Breast epithelium (tissue), 4 donors: ENCODE data around the gene DSN1. TPM values are rescaled to one million over a fixed set of nuclear protein-coding genes. Genes with fewer than 3 reads are reported as not detected.

Source experiments
- DNase-seq, 2 donors: peaks; one replicate each; pipeline ENCODE4 v3.0.0-alpha.2; 2019; ENCODE audit warnings: low spot score in 2 of 2
- H3K27ac ChIP-seq, 2 donors: fragments of 200-600 bp; sonication (generic) in 1 of 2; one replicate each; pipeline ENCODE4 v1.5.1; 2016 to 2019; ENCODE audit warnings: mild to moderate bottlenecking in 1 of 2
- H3K27me3 ChIP-seq, 2 donors: fragments of 200-600 bp; sonication (generic) in 1 of 2; one replicate each; pipeline versions ENCODE4 v1.5.1 to v1.6.0; 2017 to 2019; ENCODE audit warnings: control low read depth in 1 of 2, mild to moderate bottlenecking in 1 of 2
- H3K36me3 ChIP-seq: fragments of 200-600 bp; one replicate; pipeline ENCODE4 v1.5.1; 2019
- H3K4me1 ChIP-seq, 2 donors: fragments of 200-600 bp; sonication (generic); one replicate each; pipeline ENCODE4 v1.5.1; 2016 to 2019; ENCODE audit warnings: control low read depth in 1 of 2
- H3K4me3 ChIP-seq, 3 donors: fragments of 200-600 bp; sonication (generic); 1 replicate in 2 of 3; 2 replicates in 1 of 3; pipeline ENCODE4 v1.5.1; 2016 to 2019; ENCODE audit warnings: mild to moderate bottlenecking in 3 of 3, moderate library complexity in 2 of 3
- H3K9me3 ChIP-seq, 2 donors: fragments of 200-600 bp; sonication (generic) in 1 of 2; one replicate each; pipeline ENCODE4 v1.5.1; 2016 to 2019; ENCODE audit warnings: control low read depth in 1 of 2
- POLR2A ChIP-seq: fragments of 450-650 bp; IDR thresholded peaks from one replicate; pipeline ENCODE4 v1.6.1; 2016; ENCODE audit warnings: antibody characterized with exemption, mild to moderate bottlenecking, moderate library complexity
- POLR2AphosphoS5 ChIP-seq, 3 donors: sonication (generic); formaldehyde crosslinking; IDR thresholded peaks; one replicate each; pipeline ENCODE4 v1.6.1; 2017; ENCODE audit warnings: antibody characterized with exemption in 3 of 3
- intact Hi-C: fragments of 100-400 bp; cut with DNase I; formaldehyde crosslinking; loops from one replicate; pipeline ENCODE4 v1.15.1; 2023; ENCODE audit warnings: low total_unique reads
- total RNA-seq, 3 donors: library from RNA; depleted of rRNA; stranded (reverse); fragments of >200 nt; gene quantifications; one replicate each; pipeline ENCODE4 v1.1.0, GENCODE V29; 2016
- TF ChIP-seq, protein P1 (sequence below), 3 donors: fragments of 450-650 bp; IDR thresholded peaks; one replicate each; pipeline ENCODE4 v1.5.1; 2016 to 2017; ENCODE audit warnings: antibody characterized with exemption in 3 of 3, mild to moderate bottlenecking in 3 of 3, moderate library complexity in 3 of 3

The DSN1 gene
- total RNA-seq, 3 donors from 2014 or later = 6.9 to 13.1 (median 11.9) TPM

GRCh38 chr20:36761125-36761524 is 12.4 kb downstream of the DSN1 start:
- no peaks in the 10 kb centered on the region for H3K36me3 ChIP-seq
- H3K27ac ChIP-seq = no peak overlapping the region
- no peak overlapping the region for H3K4me3 ChIP-seq
- H3K4me1 ChIP-seq = no peaks in the 10 kb centered on the region
- H3K27me3 ChIP-seq = no peaks in the 10 kb centered on the region
- intact Hi-C loops = no loop called here
- H3K9me3 ChIP-seq = no peaks in the 10 kb centered on the region
- no peak for TF ChIP-seq POLR2AphosphoS5 (IDR thresholded peaks at IDR 0.05)
- TF ChIP-seq POLR2A = no peak
- TF ChIP-seq, protein P1, sequence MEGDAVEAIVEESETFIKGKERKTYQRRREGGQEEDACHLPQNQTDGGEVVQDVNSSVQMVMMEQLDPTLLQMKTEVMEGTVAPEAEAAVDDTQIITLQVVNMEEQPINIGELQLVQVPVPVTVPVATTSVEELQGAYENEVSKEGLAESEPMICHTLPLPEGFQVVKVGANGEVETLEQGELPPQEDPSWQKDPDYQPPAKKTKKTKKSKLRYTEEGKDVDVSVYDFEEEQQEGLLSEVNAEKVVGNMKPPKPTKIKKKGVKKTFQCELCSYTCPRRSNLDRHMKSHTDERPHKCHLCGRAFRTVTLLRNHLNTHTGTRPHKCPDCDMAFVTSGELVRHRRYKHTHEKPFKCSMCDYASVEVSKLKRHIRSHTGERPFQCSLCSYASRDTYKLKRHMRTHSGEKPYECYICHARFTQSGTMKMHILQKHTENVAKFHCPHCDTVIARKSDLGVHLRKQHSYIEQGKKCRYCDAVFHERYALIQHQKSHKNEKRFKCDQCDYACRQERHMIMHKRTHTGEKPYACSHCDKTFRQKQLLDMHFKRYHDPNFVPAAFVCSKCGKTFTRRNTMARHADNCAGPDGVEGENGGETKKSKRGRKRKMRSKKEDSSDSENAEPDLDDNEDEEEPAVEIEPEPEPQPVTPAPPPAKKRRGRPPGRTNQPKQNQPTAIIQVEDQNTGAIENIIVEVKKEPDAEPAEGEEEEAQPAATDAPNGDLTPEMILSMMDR (IDR thresholded peaks at IDR 0.05) = no peak
- DNase-seq = no peak

- H3K4me1 ChIP-seq = no peaks in the 10 kb centered on the region
- no peaks in the 10 kb centered on the region for H3K36me3 ChIP-seq
- intact Hi-C loops = no loop called here
- TF ChIP-seq POLR2AphosphoS5 (IDR thresholded peaks at IDR 0.05) = no peak
- TF ChIP-seq, protein P1 (IDR thresholded peaks at IDR 0.05) = no peak
- no peak for TF ChIP-seq POLR2A
- no peak overlapping the region for H3K27ac ChIP-seq
- H3K27me3 ChIP-seq = no peaks in the 10 kb centered on the region
- no peaks in the 10 kb centered on the region for H3K9me3 ChIP-seq
- H3K4me3 ChIP-seq = no peak overlapping the region
- DNase-seq = no peak
Measured at GRCh38 chr20:36760647-36761046, 12.9 kb downstream of the DSN1 start.

GRCh38 chr20:36758276-36758675 is 15.3 kb downstream of the DSN1 start:
- no peak overlapping the region for H3K27ac ChIP-seq
- intact Hi-C loops = no loop called here
- H3K36me3 ChIP-seq = no peaks in the 10 kb centered on the region

DNA sequence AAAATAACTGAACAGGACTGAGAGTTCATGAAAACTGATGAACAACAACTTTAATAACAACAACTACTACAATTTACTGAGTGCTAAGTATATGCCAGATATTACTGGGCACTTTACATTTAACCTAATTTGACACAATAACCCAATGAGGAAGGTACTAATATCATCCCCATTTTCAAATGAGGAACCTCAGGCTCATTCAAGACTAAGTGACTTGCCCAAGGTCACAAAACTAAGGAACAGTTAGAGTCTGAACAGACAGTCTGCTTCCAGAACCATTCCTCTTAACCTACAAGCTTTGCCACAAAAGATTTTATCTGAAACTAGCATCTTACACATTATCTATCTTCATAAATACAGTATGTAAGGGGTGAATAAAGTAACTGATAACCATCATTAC is 17.1 kb downstream of the DSN1 start:
- Histone ChIP-seq H3K27me3 (no peaks in the 10 kb centered on the region), H3K9me3 (no peaks in the 10 kb centered on the region), H3K4me3 (no peak overlapping the region), H3K4me1 (no peaks in the 10 kb centered on the region), H3K27ac (no peak overlapping the region), H3K36me3 (no peaks in the 10 kb centered on the region)
- intact Hi-C loops = no loop called here
- TF ChIP-seq POLR2AphosphoS5 (IDR thresholded peaks at IDR 0.05) (no peak), POLR2A (no peak)
- TF ChIP-seq, protein P1 (IDR thresholded peaks at IDR 0.05) = no peak
- no peak for DNase-seq

More at GRCh38 chr20:36758276-36758675, 15.3 kb downstream of the DSN1 start:
- no peak for DNase-seq
- Histone ChIP-seq H3K27me3 (no peaks in the 10 kb centered on the region), H3K4me1 (no peaks in the 10 kb centered on the region), H3K9me3 (no peaks in the 10 kb centered on the region), H3K4me3 (no peak overlapping the region)
- TF ChIP-seq POLR2A (no peak), POLR2AphosphoS5 (IDR thresholded peaks at IDR 0.05) (no peak)
- TF ChIP-seq, protein P1 (IDR thresholded peaks at IDR 0.05) = no peak

- Histone ChIP-seq H3K9me3 (no peaks in the 10 kb centered on the region), H3K27ac (no peak overlapping the region), H3K36me3 (no peaks in the 10 kb centered on the region), H3K4me3 (no peak overlapping the region), H3K4me1 (no peaks in the 10 kb centered on the region), H3K27me3 (no peaks in the 10 kb centered on the region)
- peak in 1 of 2 donors; percentile 25 for DNase-seq
- TF ChIP-seq, protein P1 (IDR thresholded peaks at IDR 0.05) = peak in 2 of 3 donors; percentile 44 to 61
- no peak for TF ChIP-seq POLR2A
- intact Hi-C loops = no loop called here
Measured at GRCh38 chr20:36754656-36755222, 18.8 kb downstream of the DSN1 start.
